Subcutaneous abdominal adipose tissue (tissue), 5 donors: ENCODE measurements around the gene MRPL55.
A peak's percentile ranks its signal among the peaks of the same experiment; 100 is the strongest.

Source experiments
- H3K27ac ChIP-seq: one replicate; pipeline ENCODE4 v1.7.0; 2013; ENCODE audit warnings: low read depth, mild to moderate bottlenecking, inconsistent platforms, low read length, moderate library complexity
- H3K27me3 ChIP-seq, 5 donors: one replicate each; pipeline ENCODE4 v1.7.0; 2013; ENCODE audit warnings: low read length in 5 of 5, inconsistent platforms in 1 of 5; ENCODE audit not compliant: control insufficient read depth in 5 of 5, insufficient read depth in 4 of 5
- H3K36me3 ChIP-seq, 5 donors: one replicate each; pipeline ENCODE4 v1.7.0; 2013; ENCODE audit warnings: low read length in 5 of 5; ENCODE audit not compliant: control insufficient read depth in 5 of 5, insufficient read depth in 5 of 5
- H3K4me1 ChIP-seq, 5 donors: one replicate each; pipeline ENCODE4 v1.7.0; 2013; ENCODE audit warnings: low read length in 5 of 5, mild to moderate bottlenecking in 3 of 5, moderate library complexity in 1 of 5; ENCODE audit not compliant: control insufficient read depth in 5 of 5, insufficient read depth in 5 of 5
- H3K4me3 ChIP-seq, 5 donors: one replicate each; pipeline ENCODE4 v1.7.0; 2013; ENCODE audit warnings: low read length in 5 of 5, low read depth in 1 of 5
- H3K9ac ChIP-seq, 5 donors: one replicate each; pipeline ENCODE4 v1.7.0; 2013; ENCODE audit warnings: low read length in 5 of 5, mild to moderate bottlenecking in 4 of 5, moderate library complexity in 3 of 5
- H3K9me3 ChIP-seq, 5 donors: one replicate each; pipeline ENCODE4 v1.7.0; 2013; ENCODE audit warnings: low read length in 5 of 5; ENCODE audit not compliant: control insufficient read depth in 5 of 5
- donor health status: healthy.
- donor health status: healthy.
- donor health status: healthy.
- donor health status: healthy.
- donor health status: healthy.

The MRPL55 gene

GRCh38 chr1:228147768-228148167 is 38.7 kb upstream of the MRPL55 start:
- H3K27me3 ChIP-seq = no peaks in the 10 kb centered on the region
- H3K9ac ChIP-seq = peak overlapping the region in 1 of 5 donors; percentile 26
- no peak overlapping the region for H3K27ac ChIP-seq
- no peaks in the 10 kb centered on the region for H3K9me3 ChIP-seq
- H3K4me3 ChIP-seq = no peak overlapping the region
- H3K36me3 ChIP-seq = peaks cover 0 to 44% (median 39%) of the 10 kb centered on the region in 5 donors
- H3K4me1 ChIP-seq = peaks cover 8 to 81% (median 60%) of the 10 kb centered on the region in 5 donors

GRCh38 chr1:228147151-228147693 is 38.1 kb upstream of the MRPL55 start:
- no peaks in the 10 kb centered on the region for H3K9me3 ChIP-seq
- H3K27ac ChIP-seq = no peak overlapping the region
- H3K4me1 ChIP-seq = peaks cover 9 to 86% (median 66%) of the 10 kb centered on the region in 5 donors
- peaks cover 0 to 50% (median 39%) of the 10 kb centered on the region in 5 donors for H3K36me3 ChIP-seq
- no peak overlapping the region for H3K9ac ChIP-seq
- H3K27me3 ChIP-seq = no peaks in the 10 kb centered on the region
- H3K4me3 ChIP-seq = no peak overlapping the region

GRCh38 chr1:228146417-228147150 is 37.5 kb upstream of the MRPL55 start:
- H3K27ac ChIP-seq = no peak overlapping the region
- peaks cover 0 to 51% (median 39%) of the 10 kb centered on the region in 5 donors for H3K36me3 ChIP-seq
- peaks cover 14 to 90% (median 69%) of the 10 kb centered on the region in 5 donors for H3K4me1 ChIP-seq
- H3K9ac ChIP-seq = no peak overlapping the region
- no peak overlapping the region for H3K4me3 ChIP-seq
- H3K9me3 ChIP-seq = no peaks in the 10 kb centered on the region
- no peaks in the 10 kb centered on the region for H3K27me3 ChIP-seq

GRCh38 chr1:228145463-228146416 is 36.6 kb upstream of the MRPL55 start:
- Histone ChIP-seq H3K4me1 (peaks cover 13 to 90% (median 69%) of the 10 kb centered on the region in 5 donors), H3K4me3 (no peak overlapping the region), H3K36me3 (peaks cover 0 to 51% (median 39%) of the 10 kb centered on the region in 5 donors), H3K9me3 (no peaks in the 10 kb centered on the region), H3K9ac (no peak overlapping the region), H3K27me3 (no peaks in the 10 kb centered on the region), H3K27ac (no peak overlapping the region)

GRCh38 chr1:228144993-228145343 is 35.9 kb upstream of the MRPL55 start:
- Histone ChIP-seq H3K27me3 (no peaks in the 10 kb centered on the region), H3K4me1 (peaks cover 13 to 83% (median 65%) of the 10 kb centered on the region in 5 donors), H3K27ac (no peak overlapping the region), H3K4me3 (no peak overlapping the region), H3K9me3 (no peaks in the 10 kb centered on the region), H3K9ac (peak overlapping the region in 1 of 5 donors; percentile 28), H3K36me3 (peaks cover 0 to 51% (median 39%) of the 10 kb centered on the region in 5 donors)

- peaks cover 13 to 81% (median 62%) of the 10 kb centered on the region in 5 donors for H3K4me1 ChIP-seq
These were observed 35.3 kb upstream of the MRPL55 start for GRCh38 chr1:228144193-228144992.

GRCh38 chr1:228143480-228144192 is 34.5 kb upstream of the MRPL55 start:
- Histone ChIP-seq H3K9ac (no peak overlapping the region), H3K36me3 (peaks cover 0 to 45% (median 38%) of the 10 kb centered on the region in 5 donors), H3K9me3 (no peaks in the 10 kb centered on the region), H3K4me1 (peaks cover 13 to 75% (median 56%) of the 10 kb centered on the region in 5 donors), H3K27ac (no peak overlapping the region), H3K27me3 (no peaks in the 10 kb centered on the region), H3K4me3 (no peak overlapping the region)

More at GRCh38 chr1:228144193-228144992, 35.3 kb upstream of the MRPL55 start:
- H3K27ac ChIP-seq = no peak overlapping the region
- H3K27me3 ChIP-seq = no peaks in the 10 kb centered on the region
- no peak overlapping the region for H3K4me3 ChIP-seq
- peaks cover 0 to 51% (median 39%) of the 10 kb centered on the region in 5 donors for H3K36me3 ChIP-seq
- peak overlapping the region in 1 of 5 donors; percentile 28 for H3K9ac ChIP-seq
- no peaks in the 10 kb centered on the region for H3K9me3 ChIP-seq

- peak overlapping the region; percentile 92 for H3K27ac ChIP-seq
- peaks cover 12 to 66% (median 49%) of the 10 kb centered on the region in 5 donors for H3K4me1 ChIP-seq
- peaks cover 0 to 37% (median 29%) of the 10 kb centered on the region in 5 donors for H3K36me3 ChIP-seq
- H3K9ac ChIP-seq = peak overlapping the region in 2 of 5 donors; percentile 44 to 92
- H3K27me3 ChIP-seq = no peaks in the 10 kb centered on the region
- no peaks in the 10 kb centered on the region for H3K9me3 ChIP-seq
- peak overlapping the region in 1 of 5 donors; percentile 91 for H3K4me3 ChIP-seq
These were observed 33.6 kb upstream of the MRPL55 start for GRCh38 chr1:228142701-228143136.
